Muscle of back (tissue), 13 donors: Measurements from ENCODE around the gene SOST. TPM values are rescaled to one million over a fixed set of nuclear protein-coding genes. Genes with fewer than 3 reads are reported as not detected.
A peak's percentile ranks its signal among the peaks of the same experiment; 100 is the strongest.
"Not testable (repeated sequence)": the region's sequence is repeated elsewhere in the genome, so short reads cannot be mapped to it uniquely, and the experiment has no call there.

Experiments
- DNase-seq, 3 donors: peaks; one replicate each; pipeline versions ENCODE4 v3.0.0 to v3.0.0-alpha.2; 2013
- long read RNA-seq, 9 donors: transcript quantifications; one replicate each; lab custom pipeline, GENCODE V29; 2026
- polyA plus RNA-seq, 10 donors: library from polyadenylated mRNA; unstranded; fragments of 120-200 nt; gene quantifications; one replicate each; pipeline ENCODE4 v1.2.1, GENCODE V29; 2013; ENCODE audit not compliant: insufficient read length in 10 of 10

Gene SOST
- under 1 TPM in 1 of 10 donors, not detected in 9; 0.86 TPM for polyA plus RNA-seq
- long read RNA-seq, donor 1 = 0 reads
- long read RNA-seq, donor 2 = 0 reads
- long read RNA-seq, donor 3 = 0 reads
- long read RNA-seq, donor 4 = 0 reads
- long read RNA-seq, donor 5 = 0 reads
- long read RNA-seq, donor 6 = 0 reads
- long read RNA-seq, donor 7 = 0 reads
- long read RNA-seq, donor 8 = 0 reads
- long read RNA-seq, donor 9 = 0 reads

DNA sequence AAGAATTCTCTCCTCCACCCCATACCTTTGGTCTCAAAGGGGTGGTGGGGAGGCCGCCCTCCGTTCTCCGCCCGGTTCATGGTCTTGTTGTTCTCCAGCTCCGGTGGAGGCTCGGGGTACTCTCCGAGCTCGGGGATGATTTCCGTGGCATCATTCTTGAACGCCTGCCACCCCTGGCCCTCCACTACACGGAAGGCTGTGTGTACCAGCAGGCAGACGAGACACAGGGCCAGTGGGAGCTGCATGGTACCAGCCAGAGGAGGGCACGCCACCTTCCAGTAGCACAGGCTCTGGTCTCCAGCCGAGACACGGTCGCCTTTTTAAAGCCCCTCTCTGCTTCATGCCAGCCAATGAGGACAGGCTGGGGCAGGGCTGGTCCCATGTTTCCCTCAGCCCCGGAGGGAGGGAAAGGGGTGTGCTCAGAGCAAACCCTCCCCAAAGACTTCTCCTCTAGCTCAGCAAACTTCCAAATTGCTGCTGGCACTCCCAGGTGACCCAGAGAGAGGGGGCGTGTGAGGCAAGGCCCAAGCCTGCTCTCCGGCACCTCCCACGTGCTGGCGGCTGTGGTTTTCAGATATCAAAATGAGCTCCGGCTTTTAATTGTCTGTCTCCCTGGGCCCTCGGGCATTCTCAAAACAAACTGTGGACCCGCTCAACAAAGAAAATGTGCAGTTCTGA is at the start of gene SOST:
SOST (minus strand) TSS at position 295 of the 678 bp plus-strand sequence; CDS start at position 245, 50 bp downstream.
- no peak for DNase-seq

DNA sequence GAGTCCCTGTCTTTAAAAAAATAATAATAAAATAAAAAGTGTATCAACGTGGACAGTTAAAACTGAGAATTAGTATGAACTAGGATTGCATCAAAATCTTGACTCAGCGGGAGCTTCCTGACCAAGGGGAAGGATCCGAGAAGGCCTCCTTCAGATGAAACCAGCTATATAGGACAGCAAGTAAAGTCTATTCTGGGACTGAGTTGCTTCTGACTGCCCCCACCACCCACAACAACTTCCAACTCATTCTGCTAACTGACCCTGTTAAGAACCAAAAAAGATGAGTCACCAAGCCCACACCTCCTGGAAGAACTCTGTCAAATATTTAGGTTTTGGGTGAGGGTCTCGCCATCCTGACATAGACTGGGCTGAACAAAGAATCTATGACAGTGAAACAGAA is 49.5 kb upstream of the SOST start:
- DNase-seq = no peak

DNA sequence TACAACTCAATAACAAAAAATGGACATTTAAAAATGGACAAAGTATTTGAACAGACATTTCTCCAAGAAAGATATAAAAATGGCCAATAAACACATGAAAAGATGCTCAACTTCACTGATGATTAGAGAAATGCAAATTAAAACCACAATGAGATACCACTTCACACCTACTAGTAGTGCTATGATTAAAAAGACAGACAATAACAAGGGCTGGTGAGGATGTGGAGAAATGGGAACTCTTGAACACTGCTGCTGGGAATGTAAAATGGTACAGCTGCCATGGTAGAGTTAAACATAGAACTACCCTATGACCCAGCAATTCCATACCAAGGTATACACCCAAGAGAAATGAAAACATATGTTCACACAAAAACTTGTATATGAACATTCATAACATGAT is 46.5 kb upstream of the SOST start:
- DNase-seq = no peak

DNA sequence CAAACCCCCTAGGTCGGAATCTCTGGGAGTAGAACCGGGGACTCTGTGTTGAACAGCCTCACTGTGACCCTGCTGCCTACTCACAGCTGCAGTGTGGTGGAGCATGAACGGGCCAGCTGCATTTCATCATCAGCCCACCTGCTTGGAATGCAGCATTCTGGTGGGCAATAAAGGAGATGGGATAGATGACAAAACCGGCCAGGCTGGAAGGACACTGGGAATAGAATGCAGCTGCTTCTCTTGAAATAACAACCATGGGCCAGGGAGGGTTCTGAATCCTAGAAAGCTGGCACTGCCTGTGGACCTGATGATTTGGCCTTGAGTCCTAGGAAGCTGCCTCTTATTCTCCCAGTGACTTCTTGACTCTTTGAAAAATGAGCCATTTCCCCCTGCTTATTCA is 45.2 kb upstream of the SOST start:
- DNase-seq = no peak

DNA sequence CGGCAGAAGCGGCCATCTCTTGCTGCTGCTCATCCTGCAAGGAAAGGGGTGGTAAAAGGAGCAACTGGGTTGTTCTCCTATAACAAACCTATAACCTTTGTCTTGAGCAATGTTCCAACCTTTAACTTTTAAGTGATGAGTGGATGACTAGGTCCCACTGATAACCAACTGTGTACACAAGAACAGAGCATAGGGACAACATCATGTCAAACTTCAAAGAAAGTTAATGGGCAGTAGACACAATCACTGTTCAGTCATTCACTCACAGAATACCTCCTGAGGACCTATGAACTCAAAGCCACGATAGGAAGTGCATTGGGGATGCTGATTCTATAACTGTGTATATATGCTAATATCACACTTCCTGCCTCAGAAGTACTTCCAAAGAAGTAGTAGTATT is 43.3 kb upstream of the SOST start:
- DNase-seq = no peak

DNA sequence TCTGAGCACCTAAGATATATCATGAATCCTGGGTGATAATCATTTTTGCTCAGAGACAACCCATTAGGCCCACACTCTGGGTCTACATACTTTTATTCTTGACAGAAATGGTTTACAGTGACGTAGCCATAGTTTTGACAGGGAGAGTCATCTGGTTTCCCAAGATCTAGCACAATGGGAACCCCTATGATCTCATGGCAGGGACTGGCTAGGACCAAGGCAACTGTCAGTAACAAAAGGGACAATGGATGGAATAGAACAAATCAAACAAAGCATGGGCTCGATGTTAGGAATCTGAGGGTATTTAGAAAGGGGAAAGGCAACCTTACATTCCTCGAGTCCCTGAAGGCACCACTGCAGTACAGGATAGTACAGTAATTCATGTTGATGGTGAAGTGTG is 42.1 kb upstream of the SOST start:
- DNase-seq = no peak

DNA sequence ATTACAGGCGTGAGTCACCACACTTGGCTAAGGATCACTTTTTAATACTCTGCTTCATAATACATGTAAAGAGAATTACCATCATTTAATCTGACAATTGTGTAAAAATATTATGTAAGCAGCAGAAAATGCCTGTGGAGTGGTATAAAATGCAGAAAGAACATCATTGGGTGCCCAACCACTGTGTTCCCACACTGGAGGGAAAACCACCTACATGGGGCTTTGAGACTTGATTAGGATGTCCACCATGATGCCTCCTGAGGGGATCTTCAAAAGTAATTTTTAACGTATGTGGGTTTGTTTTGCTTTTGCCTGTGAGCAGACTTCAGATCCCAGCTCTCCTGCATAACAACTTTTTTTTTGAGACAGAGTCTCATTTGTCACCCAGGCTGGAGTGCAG is 40.5 kb upstream of the SOST start:
- DNase-seq = no peak

DNA sequence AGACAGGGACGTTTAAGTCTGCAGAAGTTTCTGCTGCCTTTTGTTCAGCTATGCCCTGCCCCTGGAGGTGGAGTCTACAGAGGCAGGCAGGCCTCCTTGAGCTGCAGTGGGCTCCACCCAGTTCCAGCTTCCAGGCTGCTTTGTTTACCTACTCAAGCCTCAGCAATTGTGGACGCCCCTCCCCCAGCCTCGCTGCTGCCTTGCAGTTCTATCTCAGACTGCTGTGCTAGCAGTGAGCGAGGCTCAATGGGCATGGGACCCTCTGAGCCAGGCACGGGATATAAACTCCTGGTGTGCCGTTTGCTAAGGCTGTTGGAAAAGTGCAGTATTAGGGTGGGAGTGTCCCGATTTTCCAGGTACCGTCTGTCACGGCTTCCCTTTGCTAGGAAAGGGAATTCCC is 39.4 kb upstream of the SOST start:
- DNase-seq = not testable (repeated sequence)

DNA sequence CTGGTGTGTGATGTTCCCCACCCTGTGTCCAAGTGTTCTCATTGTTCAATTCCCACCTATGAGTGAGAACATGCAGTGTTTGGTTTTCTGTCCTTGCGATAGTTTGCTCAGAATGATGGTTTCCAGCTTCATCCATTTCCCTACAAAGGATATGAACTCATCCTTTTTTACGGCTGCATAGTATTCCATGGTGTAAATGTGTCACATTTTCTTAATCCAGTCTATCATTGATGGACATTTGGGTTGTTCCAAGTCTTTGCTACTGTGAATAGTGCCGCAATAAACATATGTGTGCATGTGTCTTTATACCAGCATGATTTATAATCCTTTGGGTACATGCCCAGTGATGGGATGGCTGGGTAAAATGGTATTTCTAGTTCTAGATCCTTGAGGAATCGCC is 34.1 kb upstream of the SOST start:
- not testable (repeated sequence) for DNase-seq

DNA sequence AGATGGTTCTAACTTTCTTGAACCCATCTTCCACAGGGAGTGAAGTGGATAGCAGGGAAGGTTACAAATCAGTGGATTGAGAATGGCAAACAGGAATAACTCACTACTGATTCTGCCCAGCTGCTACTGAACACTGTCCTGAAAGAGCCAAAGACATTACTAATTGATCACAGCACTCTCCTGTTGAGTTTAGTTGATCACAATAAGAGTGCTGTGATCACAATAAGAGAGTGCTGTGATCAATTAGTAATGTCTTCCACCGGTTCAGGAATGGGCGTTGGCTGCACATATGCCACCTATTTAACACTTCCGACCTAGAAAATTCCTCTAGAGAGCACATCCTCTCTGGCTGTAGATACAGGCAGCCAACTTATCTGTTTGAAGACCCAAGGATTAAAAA is 33.0 kb upstream of the SOST start:
- peak in 1 of 3 donors; percentile 32 for DNase-seq

DNA sequence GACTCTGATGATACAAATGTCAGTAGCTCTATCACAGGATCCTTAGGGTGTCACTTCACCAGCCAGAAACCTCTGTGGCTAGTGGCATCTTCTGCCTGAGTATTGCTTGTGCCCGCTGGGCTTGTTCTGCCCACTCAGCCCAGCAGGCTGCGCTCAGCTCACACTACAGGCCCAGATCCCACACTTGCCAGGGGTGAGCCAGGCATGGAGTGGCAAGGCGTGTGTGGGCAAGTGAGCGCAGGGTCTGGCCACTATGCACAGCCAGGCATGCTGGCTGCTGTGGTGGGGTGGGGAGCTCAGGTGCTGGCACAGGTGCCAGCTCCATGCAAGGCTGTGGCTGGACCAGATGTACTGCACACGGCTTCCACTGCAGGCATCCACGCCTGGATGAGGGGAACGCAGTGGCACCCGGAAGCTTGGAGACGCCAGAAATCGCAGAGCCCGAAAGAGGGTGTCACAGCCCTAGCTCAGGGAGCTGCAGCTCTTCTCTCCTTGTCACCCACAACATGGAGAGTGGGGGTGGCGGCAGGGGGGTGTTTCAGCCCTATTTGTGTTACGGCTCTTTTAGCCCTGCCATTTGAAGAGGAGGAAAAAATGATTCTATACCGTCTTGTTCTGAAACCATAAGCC is 31.8 kb upstream of the SOST start:
- DNase-seq = no peak

DNA sequence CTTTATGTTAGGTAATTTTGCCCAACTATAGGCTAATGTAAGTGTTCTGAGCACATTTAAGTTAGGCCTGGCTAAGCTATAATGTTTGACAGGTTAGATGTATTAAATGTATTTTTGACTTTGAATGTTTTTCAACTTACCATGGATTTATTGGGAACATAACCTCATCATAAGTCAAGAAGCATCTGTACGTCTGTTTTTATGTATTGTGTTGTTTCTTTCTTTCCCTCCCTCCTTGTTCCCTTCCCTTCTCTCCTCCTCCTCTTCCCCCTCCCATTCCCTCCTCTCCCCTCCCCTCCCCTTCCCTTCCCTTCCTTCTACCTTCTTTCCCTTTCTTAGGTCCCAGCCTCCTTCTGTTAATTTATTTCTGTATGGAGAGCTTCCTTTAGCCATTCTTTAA is 30.9 kb upstream of the SOST start:
- DNase-seq = no peak

DNA sequence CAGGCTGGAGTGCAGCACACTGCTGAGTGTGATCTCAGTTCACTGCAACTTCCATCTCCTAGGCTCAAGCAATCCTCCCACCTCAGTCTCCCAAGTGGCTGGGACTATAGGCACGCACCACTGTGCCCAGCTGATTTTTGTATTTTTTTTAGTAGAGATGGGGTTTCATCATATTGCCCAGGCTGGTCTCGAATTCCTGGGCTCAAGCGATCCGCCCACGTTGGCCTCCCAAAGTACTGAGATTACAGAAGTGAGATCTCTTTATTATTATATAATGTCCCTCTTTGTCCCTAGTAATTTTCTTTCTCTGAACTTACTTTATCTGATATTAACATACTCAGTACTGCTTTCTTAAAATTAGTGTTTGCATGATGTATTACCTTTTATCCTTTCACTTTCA is 29.9 kb upstream of the SOST start:
- DNase-seq = no peak

DNA sequence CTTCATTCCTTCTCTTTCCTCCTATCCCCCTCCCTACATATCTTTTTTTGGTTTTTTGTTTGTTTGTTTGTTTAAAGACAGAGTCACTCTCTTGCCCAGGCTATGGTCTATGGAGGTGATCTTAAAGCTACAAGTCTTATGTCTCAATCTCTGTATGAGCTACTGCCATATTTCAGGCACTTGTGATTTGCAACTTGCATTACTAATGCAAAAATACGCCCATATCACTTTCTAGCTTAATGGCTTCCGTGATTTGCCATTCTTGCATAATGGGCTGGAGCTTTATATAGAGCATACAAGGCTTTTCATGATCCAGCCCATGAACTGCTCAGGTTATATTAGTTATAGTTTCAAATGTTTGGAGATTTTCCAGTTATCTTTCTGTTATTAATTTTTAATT is 29.1 kb upstream of the SOST start:
- DNase-seq = no peak

DNA sequence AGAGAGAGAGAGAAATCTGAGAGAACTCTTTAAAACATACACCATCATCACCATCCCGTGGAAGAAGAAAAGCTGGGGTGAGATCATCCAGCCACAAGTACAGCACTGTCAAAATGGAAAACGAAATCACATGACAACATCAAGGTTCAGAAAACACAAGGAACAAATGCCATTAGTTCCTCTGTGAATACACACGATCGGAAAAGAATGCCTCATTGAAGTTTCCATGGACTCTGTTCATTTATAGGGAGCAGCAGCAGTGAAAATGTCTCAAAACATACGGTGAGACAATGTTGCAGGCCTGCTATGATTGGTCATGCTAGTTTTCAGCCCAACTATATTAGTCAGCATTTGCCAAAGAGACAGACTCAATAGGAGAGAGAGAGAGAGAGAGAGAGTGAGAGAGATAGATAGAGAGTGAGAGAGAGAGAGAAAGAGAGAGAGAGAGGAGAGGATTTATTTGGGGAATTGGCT is 26.1 kb upstream of the SOST start:
- peak; percentile 50 to 59 (median 57) for DNase-seq

DNA sequence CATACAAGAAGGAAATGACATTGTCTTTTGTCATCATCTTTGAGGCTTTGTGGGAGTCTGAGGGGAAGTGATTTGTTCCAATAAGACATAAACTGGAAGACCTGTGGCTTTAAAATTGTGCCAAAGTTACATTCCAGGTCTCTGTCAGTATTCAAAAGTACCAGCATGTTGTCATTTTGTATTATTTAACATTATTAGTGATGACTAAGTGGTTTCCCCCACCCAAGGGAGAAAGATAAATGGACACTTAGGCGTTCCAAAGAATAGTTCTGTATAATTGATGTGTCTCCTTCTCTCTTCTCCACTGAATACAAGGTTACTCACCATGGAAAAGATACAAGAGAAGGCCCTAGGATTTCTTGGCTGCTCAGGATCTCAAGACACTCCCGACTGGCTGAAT is 25.5 kb upstream of the SOST start:
- DNase-seq = peak in 1 of 3 donors; percentile 80

DNA sequence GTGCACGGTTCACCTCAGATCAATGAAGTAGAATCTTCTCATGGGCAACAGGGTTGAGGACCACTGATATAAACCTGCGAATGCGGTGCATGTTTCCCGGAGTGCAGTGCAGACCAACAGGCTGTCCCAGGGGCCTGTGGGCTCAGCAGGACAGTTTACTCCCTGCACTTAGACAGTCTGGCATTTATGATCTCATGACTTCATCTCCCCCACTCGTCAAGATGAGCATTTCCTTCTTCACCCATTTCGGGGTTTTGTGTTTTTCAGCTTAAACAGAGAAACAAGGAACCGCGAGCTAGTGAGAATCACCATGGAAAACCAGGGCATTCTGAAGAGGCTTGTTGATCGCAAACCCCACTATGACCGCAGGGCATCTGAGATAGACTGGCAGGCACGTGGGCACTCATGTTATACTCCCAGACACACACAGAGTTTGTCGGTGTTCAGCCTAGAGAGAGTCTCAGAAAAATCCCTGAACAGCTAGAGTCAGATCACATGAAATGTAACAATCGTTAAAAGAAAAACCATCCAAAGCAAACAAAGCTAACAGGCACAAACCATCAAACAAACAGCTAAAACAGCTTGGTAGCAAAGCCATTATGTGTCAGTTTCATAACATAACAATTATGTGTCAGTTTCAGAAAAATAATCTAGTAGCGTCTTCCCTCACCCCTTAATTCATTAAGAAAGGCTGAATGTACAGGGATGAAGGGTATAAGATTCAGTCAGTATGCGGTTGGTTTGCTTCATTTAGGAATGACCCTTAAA is 24.5 kb upstream of the SOST start:
- no peak for DNase-seq

DNA sequence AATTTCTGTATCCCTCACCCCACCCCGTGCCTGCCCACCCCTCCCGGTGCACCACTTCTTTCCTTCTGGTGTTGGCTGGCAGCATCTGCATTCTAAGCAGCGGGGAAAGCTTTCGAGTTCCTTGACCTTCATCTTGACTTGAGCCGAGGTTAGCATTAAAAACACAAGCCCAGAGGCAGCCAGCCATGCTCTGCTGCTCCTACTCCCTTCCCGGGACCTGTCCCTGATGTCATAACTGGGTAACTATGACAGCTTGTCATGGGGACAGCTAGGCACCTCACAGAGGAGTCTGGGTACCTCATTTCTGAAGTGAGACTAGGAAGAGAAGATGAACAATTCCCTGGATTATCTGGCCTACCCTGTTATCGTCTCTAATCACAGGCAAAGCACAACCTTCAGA is 21.5 kb upstream of the SOST start, which contains the start of gene CFAP97D1:
CFAP97D1 (plus strand) TSS at position 301 of the 400 bp plus-strand sequence; CDS start at position 329, 28 bp downstream.
- DNase-seq = no peak

DNA sequence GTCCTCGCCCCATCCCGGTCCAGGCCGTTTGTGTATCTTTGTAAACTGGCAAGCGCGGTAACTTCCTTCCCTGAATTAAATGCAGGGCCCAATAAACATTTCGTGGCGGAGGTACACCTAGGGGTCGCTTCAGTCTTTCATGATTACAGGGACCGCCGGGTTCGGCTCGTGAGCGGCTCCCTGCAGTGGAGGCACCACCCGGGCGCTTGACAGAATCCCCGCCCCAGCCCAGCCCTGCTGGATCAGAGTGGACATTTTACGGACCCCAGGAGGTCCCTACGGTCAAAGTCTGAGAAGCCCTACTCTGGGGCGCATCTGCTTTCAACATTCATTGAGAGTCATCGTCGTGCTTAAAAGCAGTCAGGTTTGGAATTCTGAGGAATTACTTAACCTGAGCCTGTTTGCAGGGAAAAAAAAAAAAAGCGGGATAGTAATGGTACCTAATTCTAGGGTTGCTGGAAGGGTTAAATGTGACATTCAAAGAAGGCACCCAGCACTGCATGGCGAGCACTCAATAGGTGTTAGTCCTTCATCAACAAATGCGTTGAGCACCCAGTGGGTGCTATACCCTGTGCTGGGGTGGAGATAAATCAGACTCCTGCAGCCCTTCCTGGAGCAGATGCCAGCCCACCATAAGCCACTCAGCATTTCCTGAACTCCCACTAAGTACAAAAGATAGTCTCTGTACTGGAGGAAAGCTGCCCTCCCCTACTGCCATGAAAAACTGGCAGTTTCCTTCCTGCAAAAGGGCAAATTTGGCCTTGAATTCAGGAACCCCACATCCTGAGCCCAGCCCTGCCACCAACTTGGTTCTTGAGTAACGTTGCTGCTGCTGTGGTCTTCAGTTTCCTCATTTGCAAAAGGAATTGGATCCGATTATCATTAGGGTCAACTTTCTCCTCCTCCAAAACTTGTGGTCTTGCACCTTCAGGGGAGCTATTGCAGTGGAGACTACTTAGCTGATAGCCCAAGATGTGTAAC is 20.8 kb upstream of the SOST start:
- DNase-seq = no peak

DNA sequence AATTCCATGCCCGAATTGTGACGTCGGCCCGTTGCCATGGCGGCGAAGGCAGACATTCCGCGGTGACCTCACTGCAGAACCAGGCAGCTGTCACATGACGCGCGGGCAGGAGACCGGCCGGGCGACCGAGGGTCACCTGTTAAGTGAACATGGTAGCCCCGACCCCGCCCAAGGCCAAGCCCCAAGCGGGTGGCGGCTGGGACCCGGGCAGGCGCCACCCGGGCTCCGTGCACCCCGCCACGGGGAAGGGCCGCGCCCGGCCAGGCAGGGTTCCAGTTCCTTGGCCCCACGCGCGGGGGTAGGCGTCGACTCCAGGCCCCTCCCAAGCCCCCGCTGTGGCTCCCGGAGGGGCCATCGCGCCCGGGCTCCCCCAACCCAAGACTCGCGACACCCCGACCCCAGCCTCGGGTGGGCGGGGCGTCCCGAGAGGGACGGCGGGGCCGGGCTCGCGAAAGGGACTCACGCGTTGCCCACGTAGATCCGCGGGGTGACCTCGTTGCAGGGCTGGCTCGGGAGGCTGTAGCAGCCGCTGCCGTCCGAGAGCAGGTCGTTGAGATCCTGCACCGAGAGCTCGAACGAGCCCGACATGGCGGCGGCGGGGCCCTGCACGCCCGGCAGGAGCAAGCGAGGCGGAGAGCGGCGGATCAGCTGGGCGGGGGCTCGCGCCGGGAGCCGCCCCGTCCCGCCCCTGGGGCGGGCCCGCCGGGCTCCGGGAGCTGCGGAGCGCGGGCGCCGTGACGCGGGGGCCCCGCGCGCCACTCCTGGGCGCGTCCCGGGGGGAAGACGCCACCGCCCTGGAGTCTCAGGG is 19.9 kb upstream of the SOST start, which contains the start of gene DUSP3:
DUSP3 (minus strand) TSS at position 641 of the 808 bp plus-strand sequence; CDS start at position 588, 53 bp downstream.
- DNase-seq = peak; percentile 83 to 95 (median 92)
